Measurements from ENCODE around the gene SEMA3A. TPM values are rescaled to one million over a fixed set of nuclear protein-coding genes. Genes with fewer than 3 reads are reported as not detected.
"Not testable (repeated sequence)": the region's sequence is repeated elsewhere in the genome, so short reads cannot be mapped to it uniquely, and the experiment has no call there.

Gene SEMA3A
- polyA plus RNA-seq, 1 experiment: 6.8 TPM

GRCh38 chr7:84224505-84224904 is 29.9 kb upstream of the SEMA3A start:
- H3K27me3 ChIP-seq (ENCODE audit: control insufficient read depth, insufficient read depth, low read length): no peaks in the 10 kb centered on the region
- TF ChIP-seq CTCF (IDR thresholded peaks at IDR 0.05; ENCODE audit: insufficient read depth, low read depth, low read length): no peak
- no peaks in the 10 kb centered on the region for H3K36me3 ChIP-seq (ENCODE audit: control insufficient read depth, insufficient read depth, low read length)
- H3K4me3 ChIP-seq (ENCODE audit: low read depth, low read length): no peak overlapping the region
- no peak for DNase-seq (ENCODE audit: low read depth)
- ChIA-PET CTCF (no interaction called here), POLR2A (no interaction called here)

- no peak for TF ChIP-seq CTCF (IDR thresholded peaks at IDR 0.05; ENCODE audit: insufficient read depth, low read depth, low read length)
- Histone ChIP-seq H3K36me3 (ENCODE audit: control insufficient read depth, insufficient read depth, low read length) (no peaks in the 10 kb centered on the region), H3K27me3 (ENCODE audit: control insufficient read depth, insufficient read depth, low read length) (no peaks in the 10 kb centered on the region), H3K4me3 (ENCODE audit: low read depth, low read length) (no peak overlapping the region)
- POLR2A ChIA-PET: no interaction called here
- CTCF ChIA-PET: no interaction called here
- no peak for DNase-seq (ENCODE audit: low read depth)
These were observed 24.7 kb upstream of the SEMA3A start for GRCh38 chr7:84219310-84219709.

GRCh38 chr7:84218681-84219080 is 24.1 kb upstream of the SEMA3A start:
- ChIA-PET POLR2A (no interaction called here), CTCF (interaction anchor here (1.0 kb wide), 1 partner anchor 19 kb away, joined by 3 read pairs; no protein-coding TSS in a partner anchor)
- no peak for DNase-seq (ENCODE audit: low read depth)
- Histone ChIP-seq H3K36me3 (ENCODE audit: control insufficient read depth, insufficient read depth, low read length) (no peaks in the 10 kb centered on the region), H3K27me3 (ENCODE audit: control insufficient read depth, insufficient read depth, low read length) (no peaks in the 10 kb centered on the region), H3K4me3 (ENCODE audit: low read depth, low read length) (no peak overlapping the region)
- TF ChIP-seq CTCF (IDR thresholded peaks at IDR 0.05; ENCODE audit: insufficient read depth, low read depth, low read length): no peak

- POLR2A ChIA-PET: no interaction called here
- Histone ChIP-seq H3K36me3 (ENCODE audit: control insufficient read depth, insufficient read depth, low read length) (no peaks in the 10 kb centered on the region), H3K27me3 (ENCODE audit: control insufficient read depth, insufficient read depth, low read length) (no peaks in the 10 kb centered on the region), H3K4me3 (ENCODE audit: low read depth, low read length) (no peak overlapping the region)
- no peak for DNase-seq (ENCODE audit: low read depth)
- CTCF ChIA-PET: no interaction called here
- no peak for TF ChIP-seq CTCF (IDR thresholded peaks at IDR 0.05; ENCODE audit: insufficient read depth, low read depth, low read length)
These were observed 21.9 kb upstream of the SEMA3A start for GRCh38 chr7:84216472-84216871.

GRCh38 chr7:84214757-84215156 is 20.2 kb upstream of the SEMA3A start:
- CTCF ChIA-PET; DNase-seq (ENCODE audit: low read depth); POLR2A ChIA-PET; H3K36me3 ChIP-seq (ENCODE audit: control insufficient read depth, insufficient read depth, low read length); H3K27me3 ChIP-seq (ENCODE audit: control insufficient read depth, insufficient read depth, low read length); H3K4me3 ChIP-seq (ENCODE audit: low read depth, low read length): not testable (repeated sequence)

GRCh38 chr7:84210301-84210700 is 15.7 kb upstream of the SEMA3A start:
- Histone ChIP-seq H3K36me3 (ENCODE audit: control insufficient read depth, insufficient read depth, low read length) (no peaks in the 10 kb centered on the region), H3K27me3 (ENCODE audit: control insufficient read depth, insufficient read depth, low read length) (no peaks in the 10 kb centered on the region), H3K4me3 (ENCODE audit: low read depth, low read length) (no peak overlapping the region)
- ChIA-PET CTCF (no interaction called here), POLR2A (no interaction called here)
- no peak for TF ChIP-seq CTCF (IDR thresholded peaks at IDR 0.05; ENCODE audit: insufficient read depth, low read depth, low read length)
- no peak for DNase-seq (ENCODE audit: low read depth)
